Loucy (cell line): Measurements from ENCODE around the gene ARHGEF39.

ENCODE experiments used
- H2AFZ ChIP-seq: fragments of 200-600 bp; sonication (generic); 2 replicates; pipeline ENCODE4 v1.6.0; 2016; ENCODE audit warnings: antibody characterized with exemption, mild to moderate bottlenecking, low read length, moderate library complexity
- H3F3A ChIP-seq: fragments of 200-600 bp; 2 replicates; pipeline ENCODE4 v1.6.0; 2016; ENCODE audit warnings: antibody characterized with exemption, low read depth, mild to moderate bottlenecking
- H3K27me3 ChIP-seq: fragments of 200-600 bp; sonication (generic); 2 replicates; pipeline ENCODE4 v1.6.1; 2014; ENCODE audit warnings: low read length, mild to moderate bottlenecking; ENCODE audit not compliant: insufficient read depth, poor library complexity, severe bottlenecking
- H3K36me3 ChIP-seq: fragments of 200-600 bp; sonication (generic); 2 replicates; pipeline ENCODE4 v1.6.1; 2016; ENCODE audit warnings: low read length; ENCODE audit not compliant: insufficient read depth
- H3K4me1 ChIP-seq: fragments of 200-600 bp; sonication (generic); 2 replicates; pipeline ENCODE4 v1.5.1; 2014; ENCODE audit warnings: low read length, mild to moderate bottlenecking; ENCODE audit not compliant: insufficient read depth, poor library complexity, severe bottlenecking
- H3K4me2 ChIP-seq: fragments of 200-600 bp; sonication (generic); 2 replicates; pipeline ENCODE4 v1.6.0; 2014; ENCODE audit warnings: antibody characterized with exemption, low read length, low read depth, mild to moderate bottlenecking; ENCODE audit not compliant: poor library complexity, severe bottlenecking
- H3K4me3 ChIP-seq: fragments of 200-600 bp; sonication (generic); 2 replicates; pipeline ENCODE4 v1.5.1; 2014; ENCODE audit warnings: low read length, mild to moderate bottlenecking, mixed read lengths; ENCODE audit not compliant: poor library complexity, severe bottlenecking
- H3K79me2 ChIP-seq: fragments of 200-600 bp; sonication (generic); 2 replicates; pipeline ENCODE4 v1.6.1; 2014; ENCODE audit warnings: low read length; ENCODE audit not compliant: insufficient read depth
- H3K9ac ChIP-seq: fragments of 200-600 bp; sonication (generic); 2 replicates; pipeline ENCODE4 v1.6.0; 2014; ENCODE audit warnings: mild to moderate bottlenecking, low read depth, low read length, moderate library complexity; ENCODE audit not compliant: poor library complexity, severe bottlenecking
- H3K9me2 ChIP-seq: fragments of 200-600 bp; sonication (generic); replicated peaks from 2 replicates; pipeline ENCODE4 v1.6.1; 2016; ENCODE audit warnings: low read depth, low read length, mixed read lengths
- H3K9me3 ChIP-seq: fragments of 200-600 bp; sonication (generic); 2 replicates; pipeline ENCODE4 v1.6.1; 2014; ENCODE audit warnings: mild to moderate bottlenecking, antibody characterized with exemption, low read length, low read depth; ENCODE audit not compliant: insufficient read depth
- H4K20me1 ChIP-seq: fragments of 200-600 bp; sonication (generic); 2 replicates; pipeline ENCODE4 v1.6.0; 2014; ENCODE audit warnings: antibody characterized with exemption, low read length, mild to moderate bottlenecking; ENCODE audit not compliant: insufficient read depth, poor library complexity, severe bottlenecking
- EZH2phosphoT487 ChIP-seq: fragments of 200-600 bp; IDR thresholded peaks from 2 replicates; pipeline ENCODE4 v1.6.1; 2018; ENCODE audit warnings: antibody characterized with exemption, mild to moderate bottlenecking, moderate library complexity, borderline replicate concordance
- TF ChIP-seq, protein P1 (sequence below): fragments of 200-600 bp; sonication (generic); conservative IDR thresholded peaks from 2 replicates; pipeline ENCODE4 v1.5.1; 2014; ENCODE audit warnings: mild to moderate bottlenecking, antibody characterized with exemption, low read length

The ARHGEF39 gene

GRCh38 chr9:35682520-35683315 is 17.7 kb upstream of the ARHGEF39 start:
- Histone ChIP-seq H3F3A (no peaks in the 10 kb centered on the region), H3K27me3 (no peaks in the 10 kb centered on the region), H3K9ac (no peak overlapping the region), H2AFZ (no peak overlapping the region), H3K4me2 (no peak overlapping the region), H3K4me1 (no peaks in the 10 kb centered on the region), H3K9me3 (no peaks in the 10 kb centered on the region), H3K4me3 (no peak overlapping the region), H4K20me1 (no peaks in the 10 kb centered on the region), H3K36me3 (no peaks in the 10 kb centered on the region), H3K79me2 (no peaks in the 10 kb centered on the region), H3K9me2 (no peaks in the 10 kb centered on the region)
- TF ChIP-seq, protein P1, sequence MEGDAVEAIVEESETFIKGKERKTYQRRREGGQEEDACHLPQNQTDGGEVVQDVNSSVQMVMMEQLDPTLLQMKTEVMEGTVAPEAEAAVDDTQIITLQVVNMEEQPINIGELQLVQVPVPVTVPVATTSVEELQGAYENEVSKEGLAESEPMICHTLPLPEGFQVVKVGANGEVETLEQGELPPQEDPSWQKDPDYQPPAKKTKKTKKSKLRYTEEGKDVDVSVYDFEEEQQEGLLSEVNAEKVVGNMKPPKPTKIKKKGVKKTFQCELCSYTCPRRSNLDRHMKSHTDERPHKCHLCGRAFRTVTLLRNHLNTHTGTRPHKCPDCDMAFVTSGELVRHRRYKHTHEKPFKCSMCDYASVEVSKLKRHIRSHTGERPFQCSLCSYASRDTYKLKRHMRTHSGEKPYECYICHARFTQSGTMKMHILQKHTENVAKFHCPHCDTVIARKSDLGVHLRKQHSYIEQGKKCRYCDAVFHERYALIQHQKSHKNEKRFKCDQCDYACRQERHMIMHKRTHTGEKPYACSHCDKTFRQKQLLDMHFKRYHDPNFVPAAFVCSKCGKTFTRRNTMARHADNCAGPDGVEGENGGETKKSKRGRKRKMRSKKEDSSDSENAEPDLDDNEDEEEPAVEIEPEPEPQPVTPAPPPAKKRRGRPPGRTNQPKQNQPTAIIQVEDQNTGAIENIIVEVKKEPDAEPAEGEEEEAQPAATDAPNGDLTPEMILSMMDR: no peak
- no peak for TF ChIP-seq EZH2phosphoT487

GRCh38 chr9:35682051-35682450 is 17.1 kb upstream of the ARHGEF39 start:
- Histone ChIP-seq H2AFZ (no peak overlapping the region), H4K20me1 (no peaks in the 10 kb centered on the region), H3K36me3 (no peaks in the 10 kb centered on the region), H3K4me3 (no peak overlapping the region), H3K79me2 (no peaks in the 10 kb centered on the region), H3K4me1 (no peaks in the 10 kb centered on the region), H3F3A (no peaks in the 10 kb centered on the region), H3K4me2 (no peak overlapping the region), H3K9me3 (no peaks in the 10 kb centered on the region), H3K9ac (no peak overlapping the region), H3K9me2 (no peaks in the 10 kb centered on the region), H3K27me3 (no peaks in the 10 kb centered on the region)
- no peak for TF ChIP-seq EZH2phosphoT487
- TF ChIP-seq, protein P1: no peak

- H3K4me3 ChIP-seq: no peak overlapping the region
- no peak overlapping the region for H2AFZ ChIP-seq
- no peak for TF ChIP-seq EZH2phosphoT487
- TF ChIP-seq, protein P1: no peak
- no peaks in the 10 kb centered on the region for H4K20me1 ChIP-seq
- no peaks in the 10 kb centered on the region for H3K4me1 ChIP-seq
- no peaks in the 10 kb centered on the region for H3K9me3 ChIP-seq
- H3K79me2 ChIP-seq: no peaks in the 10 kb centered on the region
- no peak overlapping the region for H3K9ac ChIP-seq
- no peaks in the 10 kb centered on the region for H3K9me2 ChIP-seq
- no peaks in the 10 kb centered on the region for H3K36me3 ChIP-seq
- H3K27me3 ChIP-seq: no peaks in the 10 kb centered on the region
- H3F3A ChIP-seq: no peaks in the 10 kb centered on the region
- no peak overlapping the region for H3K4me2 ChIP-seq
These were observed 16.5 kb upstream of the ARHGEF39 start for GRCh38 chr9:35681341-35682002.
